ENCODE data around the gene SP1.
"Not testable (repeated sequence)": the region's sequence is repeated elsewhere in the genome, so short reads cannot be mapped to it uniquely, and the experiment has no call there.

GRCh38 chr12:53435326-53435725, 55.4 kb downstream of the SP1 start:
- TF ChIP-seq POLR2A, CTCF (IDR thresholded peaks at IDR 0.05): not testable (repeated sequence)

Data from testis (tissue), 2 donors.